EH (cell line): ENCODE data around the gene PVALEF.
A peak's percentile ranks its signal among the peaks of the same experiment; 100 is the strongest.

Experiments
- DNase-seq: peaks from one replicate; pipeline ENCODE4 v3.0.0-alpha.2; 2015; ENCODE audit warnings: low read depth

The PVALEF gene

GRCh38 chr17:81162491-81162890 lies 2.8 kb upstream of the PVALEF start:
- no peak for DNase-seq

- DNase-seq, result no peak
These were observed 2.1 kb upstream of the PVALEF start for GRCh38 chr17:81163051-81163695.

- no peak for DNase-seq
These were observed 1.5 kb upstream of the PVALEF start for GRCh38 chr17:81163703-81164370.

GRCh38 chr17:81164371-81165245 lies 699 bp upstream of the PVALEF start:
- DNase-seq, result no peak

GRCh38 chr17:81166033-81166492 lies 756 bp downstream of the PVALEF start, which contains the start of gene AATK:
AATK (minus strand) TSS chr17:81166221; CDS start chr17:81165992, 229 bp downstream.
- no peak for DNase-seq

GRCh38 chr17:81167194-81167524 lies 1.9 kb downstream of the PVALEF start:
- DNase-seq, result no peak

GRCh38 chr17:81167638-81168037 lies 2.3 kb downstream of the PVALEF start:
- DNase-seq, result no peak

GRCh38 chr17:81169870-81170309 lies 4.6 kb downstream of the PVALEF start:
- no peak for DNase-seq

GRCh38 chr17:81170727-81171494 lies 5.6 kb downstream of the PVALEF start:
- no peak for DNase-seq

- DNase-seq, result peak; percentile 32
These were observed 6.6 kb downstream of the PVALEF start for GRCh38 chr17:81171941-81172340.

GRCh38 chr17:81173052-81173761 lies 7.9 kb downstream of the PVALEF start:
- DNase-seq, result no peak

- peak; percentile 56 for DNase-seq
These were observed 8.5 kb downstream of the PVALEF start for GRCh38 chr17:81173762-81174155.

- no peak for DNase-seq
These were observed 11.4 kb downstream of the PVALEF start for GRCh38 chr17:81176666-81177065.

GRCh38 chr17:81178136-81179091 lies 13.1 kb downstream of the PVALEF start:
- DNase-seq, result no peak

- DNase-seq, result no peak
These were observed 13.9 kb downstream of the PVALEF start for GRCh38 chr17:81179220-81179619.

GRCh38 chr17:81179861-81180260 lies 14.6 kb downstream of the PVALEF start:
- DNase-seq, result peak; percentile 7

- no peak for DNase-seq
These were observed 15.8 kb downstream of the PVALEF start for GRCh38 chr17:81180836-81181810.

GRCh38 chr17:81181811-81182185 lies 16.5 kb downstream of the PVALEF start:
- no peak for DNase-seq

GRCh38 chr17:81182596-81182995 lies 17.3 kb downstream of the PVALEF start:
- DNase-seq, result no peak
